Dendritic cell treated with granulocyte-macrophage colony-stimulating factor and Interleukin-4, amounts not matched to agents 40 ng/mL and 50 ng/mL, for 4 days (primary cell): ENCODE data around the gene MRRF.

Experiments
- H3K27ac Mint-ChIP-seq: one replicate; pipeline ENCODE4 v1.8.0; 2022; ENCODE audit warnings: mild to moderate bottlenecking, mixed read lengths
- H3K27me3 Mint-ChIP-seq: one replicate; pipeline ENCODE4 v1.8.0; 2022; ENCODE audit warnings: mild to moderate bottlenecking, mixed read lengths
- H3K36me3 Mint-ChIP-seq: one replicate; pipeline ENCODE4 v1.8.0; 2022; ENCODE audit warnings: low read depth, mixed read lengths
- H3K4me1 Mint-ChIP-seq: one replicate; pipeline ENCODE4 v1.8.0; 2022; ENCODE audit warnings: low read depth, mixed read lengths
- H3K4me3 Mint-ChIP-seq: one replicate; pipeline ENCODE4 v1.8.0; 2022; ENCODE audit warnings: mild to moderate bottlenecking, moderate library complexity, mixed read lengths
- H3K9me3 Mint-ChIP-seq: one replicate; pipeline ENCODE4 v1.8.0; 2022; ENCODE audit warnings: mixed read lengths
- intact Hi-C: fragments of 100-400 bp; cut with micrococcal nuclease; formaldehyde crosslinking; loops from one replicate; pipeline ENCODE4 v1.15.0; 2022

The MRRF gene

GRCh38 chr9:122264360-122265148 lies at the start of gene MRRF, which contains the start of gene RBM18:
Gene MRRF, plus strand, starts transcription at chr9:122264882. Its CDS starts 6,010 bp downstream, at chr9:122270892.
Gene RBM18, minus strand, starts transcription at chr9:122264840. Its CDS starts 3,348 bp downstream, at chr9:122261492.
- Mint-ChIP-seq H3K27ac (peak within 1 kb of the TSS; percentile 98), H3K4me3 (peak within 1 kb of the TSS; percentile 99), H3K27me3 (no peaks in the 10 kb centered on the region), H3K36me3 (peaks cover 55% of the 10 kb centered on the region), H3K4me1 (peaks cover 47% of the 10 kb centered on the region), H3K9me3 (no peaks in the 10 kb centered on the region)
- intact Hi-C loops = loop anchor here (2.0 to 5.0 kb wide), 2 partner anchors 83 to 172 kb away; partner anchors contain the start of gene TTLL11

DNA sequence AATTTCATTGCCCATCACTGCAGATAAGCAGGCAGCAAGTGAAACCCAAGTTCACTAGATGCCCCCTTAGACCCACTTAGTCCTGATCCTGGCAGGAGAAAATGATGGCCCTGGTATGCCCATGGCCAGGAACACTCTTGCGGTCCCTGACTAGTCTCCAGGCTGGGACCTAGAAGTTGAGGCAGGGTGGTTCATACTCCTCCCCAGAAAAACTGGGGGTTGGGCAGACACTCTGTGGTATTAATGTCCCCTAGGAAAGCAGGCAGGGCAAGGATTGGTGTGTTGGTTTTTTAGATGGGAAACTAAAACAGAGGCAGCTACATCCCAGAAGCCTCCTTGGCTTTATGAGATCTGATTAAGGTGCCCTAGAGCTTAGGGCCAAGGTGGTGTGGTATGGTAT lies 49.0 kb upstream of the MRRF start:
- H3K4me3 Mint-ChIP-seq = no peak overlapping the region
- intact Hi-C loops = no loop called here

GRCh38 chr9:122216138-122216797 lies 48.4 kb upstream of the MRRF start:
- intact Hi-C loops = no loop called here
- Mint-ChIP-seq H3K27ac (no peak overlapping the region), H3K9me3 (no peaks in the 10 kb centered on the region), H3K4me1 (peaks cover 34% of the 10 kb centered on the region), H3K36me3 (no peaks in the 10 kb centered on the region), H3K27me3 (peaks cover 92% of the 10 kb centered on the region), H3K4me3 (no peak overlapping the region)

More for the DNA sequence above, 49.0 kb upstream of the MRRF start:
- peaks cover 86% of the 10 kb centered on the region for H3K27me3 Mint-ChIP-seq
- no peaks in the 10 kb centered on the region for H3K36me3 Mint-ChIP-seq
- H3K9me3 Mint-ChIP-seq = no peaks in the 10 kb centered on the region
- peaks cover 33% of the 10 kb centered on the region for H3K4me1 Mint-ChIP-seq
- no peak overlapping the region for H3K27ac Mint-ChIP-seq

DNA sequence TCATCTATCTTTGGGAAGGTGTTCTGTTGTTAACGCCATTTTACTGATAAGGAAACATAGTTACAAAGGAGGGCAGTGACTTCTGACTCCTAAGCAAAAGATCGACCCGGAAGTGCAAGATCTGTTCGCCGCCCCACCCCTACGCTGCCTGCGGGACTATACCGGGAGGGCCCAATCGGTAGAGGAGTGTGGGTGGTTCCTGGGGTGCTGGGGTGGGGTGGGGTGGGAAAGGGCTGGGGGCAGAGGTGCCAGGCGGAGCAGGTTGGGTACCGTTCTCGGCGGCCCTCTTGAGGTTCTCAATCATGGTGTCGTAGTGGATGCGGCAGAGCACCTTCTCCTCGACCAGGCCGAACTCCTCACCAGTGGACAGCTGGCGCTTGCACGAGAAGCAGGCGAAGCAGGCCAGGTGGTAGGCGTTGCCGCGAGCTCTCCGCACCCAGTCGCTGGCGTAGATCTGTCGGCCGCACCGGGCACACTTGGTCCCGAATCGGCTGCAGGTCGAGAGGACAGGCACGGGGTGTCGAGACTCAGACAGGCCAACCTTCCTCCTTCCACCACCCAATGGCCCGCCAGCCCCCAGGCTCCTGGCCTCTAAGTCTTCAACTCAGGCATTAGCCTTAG lies 47.8 kb upstream of the MRRF start:
- Mint-ChIP-seq H3K36me3 (no peaks in the 10 kb centered on the region), H3K27ac (no peak overlapping the region), H3K4me1 (peaks cover 38% of the 10 kb centered on the region), H3K9me3 (no peaks in the 10 kb centered on the region), H3K4me3 (no peak overlapping the region), H3K27me3 (peaks cover 93% of the 10 kb centered on the region)
- intact Hi-C loops = no loop called here

DNA sequence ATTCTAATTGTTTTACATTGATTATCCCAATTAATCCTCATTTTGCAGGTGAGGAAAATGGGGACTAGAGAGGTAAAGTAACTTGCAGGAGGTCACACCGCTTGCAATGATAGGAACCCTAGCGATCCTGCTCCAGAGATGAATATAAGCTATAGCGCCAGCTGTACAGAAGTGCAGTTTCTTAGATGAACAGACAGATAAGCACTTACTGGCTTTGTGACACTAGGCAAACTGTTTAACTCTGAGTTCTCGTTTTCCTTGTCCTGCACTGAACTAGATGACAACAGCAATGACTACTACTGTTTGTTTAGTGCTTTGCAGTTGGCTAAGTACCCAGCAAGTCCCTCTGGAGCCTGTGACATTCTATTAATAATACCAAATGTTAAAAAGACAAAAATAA lies 47.0 kb upstream of the MRRF start:
- Mint-ChIP-seq H3K27ac (no peak overlapping the region), H3K27me3 (peaks cover 93% of the 10 kb centered on the region), H3K36me3 (no peaks in the 10 kb centered on the region), H3K9me3 (no peaks in the 10 kb centered on the region), H3K4me3 (no peak overlapping the region), H3K4me1 (peaks cover 40% of the 10 kb centered on the region)
- intact Hi-C loops = no loop called here

DNA sequence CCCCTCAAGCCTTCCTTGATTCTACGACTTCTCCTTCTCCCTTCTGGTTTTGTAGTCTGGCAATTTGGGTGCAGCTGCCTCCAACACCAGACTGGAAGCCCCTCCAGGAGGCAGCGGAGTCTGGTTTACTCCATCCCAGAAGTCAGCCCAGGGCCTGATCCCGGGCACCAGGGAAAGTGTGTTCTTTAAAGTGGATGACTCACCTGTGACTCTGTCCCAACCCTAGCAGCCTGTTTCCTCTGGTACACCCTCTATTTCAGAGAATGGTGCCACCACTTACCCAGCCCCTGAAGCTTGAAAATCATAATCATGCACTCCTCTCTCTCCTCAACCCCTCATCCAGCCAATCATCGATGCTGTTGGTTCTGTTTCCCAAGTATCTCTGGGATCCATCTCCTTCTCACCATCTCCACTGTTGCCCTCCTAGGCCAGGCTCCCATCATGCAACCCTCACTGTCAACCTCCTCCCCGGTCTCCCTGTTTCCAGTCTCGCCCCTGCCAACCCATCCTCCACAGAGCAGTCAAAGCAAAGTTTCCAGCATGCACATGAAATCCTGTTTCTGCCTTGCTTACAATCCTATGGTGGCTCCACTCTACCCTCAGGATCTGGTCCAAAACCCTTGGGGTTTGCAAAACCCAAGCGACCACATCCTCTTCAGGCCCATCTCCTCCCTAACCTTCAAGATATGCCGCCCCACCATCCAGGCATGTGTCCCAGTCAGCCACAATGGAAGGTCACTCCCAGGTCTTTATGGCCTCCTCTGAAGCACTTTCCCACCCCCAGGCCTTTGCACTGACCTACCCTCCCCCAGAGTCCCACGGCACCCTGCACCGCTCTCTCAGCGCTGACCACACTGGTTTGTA lies 46.4 kb upstream of the MRRF start:
- intact Hi-C loops = no loop called here
- Mint-ChIP-seq H3K36me3 (no peaks in the 10 kb centered on the region), H3K9me3 (no peaks in the 10 kb centered on the region), H3K27me3 (peaks cover 92% of the 10 kb centered on the region), H3K27ac (no peak overlapping the region), H3K4me3 (peak overlapping the region; percentile 27), H3K4me1 (peaks cover 43% of the 10 kb centered on the region)

DNA sequence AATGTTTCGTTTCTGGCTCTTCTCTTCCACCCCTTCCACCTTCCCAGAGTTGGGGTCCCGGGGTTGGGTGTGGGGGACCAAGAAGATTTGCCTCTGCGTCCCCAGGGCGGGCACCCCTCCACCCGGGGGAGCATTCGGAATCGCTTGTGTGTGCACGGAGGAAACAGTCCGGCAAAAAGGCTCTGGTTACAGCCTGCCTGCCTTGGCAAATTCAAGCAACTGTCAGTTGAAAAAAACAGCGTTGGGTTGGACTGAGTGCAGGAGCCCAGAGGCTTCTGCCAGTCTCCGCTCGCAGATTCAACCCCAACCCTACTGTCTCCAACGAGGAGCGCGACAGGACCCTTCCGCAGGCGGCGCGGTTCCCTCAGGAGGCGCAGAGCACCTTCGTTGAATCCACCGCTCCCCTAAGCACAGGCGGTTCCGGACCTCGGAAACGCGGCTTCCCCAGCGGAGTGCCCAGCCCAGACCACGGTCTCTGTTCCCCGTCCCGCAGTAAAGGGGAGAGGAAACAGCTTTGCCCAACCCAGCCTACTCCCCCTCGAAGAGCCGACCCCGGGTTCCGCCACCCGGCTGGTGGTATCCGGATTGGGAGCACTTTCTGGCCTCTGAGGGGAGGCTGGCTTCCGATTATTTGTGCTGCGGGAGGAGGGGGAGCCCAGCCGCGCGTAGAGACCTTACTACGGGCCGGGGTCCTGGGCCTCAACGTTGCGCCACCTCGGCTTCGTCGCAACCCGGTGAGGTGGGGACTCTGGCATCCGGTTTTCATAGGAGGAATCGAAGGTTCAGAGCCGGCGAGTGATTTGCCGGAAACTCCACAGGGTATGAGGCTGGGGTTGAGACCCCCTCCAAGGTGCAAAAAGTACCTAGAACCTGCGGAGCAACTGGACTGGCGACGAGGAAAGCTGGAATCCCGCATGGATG lies 45.5 kb upstream of the MRRF start:
- Mint-ChIP-seq H3K27me3 (peaks cover 94% of the 10 kb centered on the region), H3K4me1 (peaks cover 41% of the 10 kb centered on the region), H3K4me3 (peak overlapping the region; percentile 27), H3K36me3 (no peaks in the 10 kb centered on the region), H3K27ac (no peak overlapping the region), H3K9me3 (no peaks in the 10 kb centered on the region)
- intact Hi-C loops = no loop called here

GRCh38 chr9:122219856-122220672 lies 44.6 kb upstream of the MRRF start:
- Mint-ChIP-seq H3K27ac (no peak overlapping the region), H3K36me3 (no peaks in the 10 kb centered on the region), H3K27me3 (peaks cover 94% of the 10 kb centered on the region), H3K4me1 (peaks cover 41% of the 10 kb centered on the region), H3K4me3 (peak overlapping the region; percentile 18), H3K9me3 (no peaks in the 10 kb centered on the region)
- intact Hi-C loops = no loop called here

GRCh38 chr9:122220673-122221182 lies 44.0 kb upstream of the MRRF start:
- no peaks in the 10 kb centered on the region for H3K9me3 Mint-ChIP-seq
- no peak overlapping the region for H3K27ac Mint-ChIP-seq
- H3K4me1 Mint-ChIP-seq = peaks cover 41% of the 10 kb centered on the region
- no peak overlapping the region for H3K4me3 Mint-ChIP-seq
- H3K27me3 Mint-ChIP-seq = peaks cover 93% of the 10 kb centered on the region
- intact Hi-C loops = no loop called here
- no peaks in the 10 kb centered on the region for H3K36me3 Mint-ChIP-seq

DNA sequence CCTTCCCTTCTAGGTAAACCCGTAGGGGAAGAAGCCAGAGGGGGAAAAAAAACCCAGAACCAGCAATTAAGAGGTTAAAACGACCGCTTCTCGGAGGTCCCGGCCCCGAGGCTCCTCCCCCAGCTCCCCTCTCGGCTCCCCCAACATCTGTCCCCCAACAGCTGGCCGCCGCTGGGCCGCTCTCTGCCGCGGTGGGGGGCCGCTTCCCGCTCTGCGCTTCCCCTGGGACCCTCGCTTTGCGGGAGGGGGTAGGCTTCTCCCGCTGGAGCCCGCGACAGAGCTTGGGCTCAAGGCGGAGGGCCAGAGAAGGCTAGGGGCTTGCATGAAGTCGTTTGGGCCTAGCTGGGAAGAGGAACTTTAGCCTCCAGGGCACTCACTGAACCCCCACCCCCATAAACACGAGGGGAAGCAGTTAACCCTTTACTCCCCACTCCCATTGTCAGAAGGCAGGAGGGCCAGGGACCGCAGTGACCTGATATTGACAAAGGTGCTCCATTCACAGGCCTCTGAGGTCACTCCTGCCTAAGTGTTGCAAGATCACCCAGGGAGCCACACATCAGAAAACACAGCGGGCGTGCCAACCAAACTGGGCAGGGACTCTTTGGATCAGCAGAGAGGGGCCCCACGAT lies 43.4 kb upstream of the MRRF start:
- H3K4me1 Mint-ChIP-seq = peaks cover 41% of the 10 kb centered on the region
- no peak overlapping the region for H3K4me3 Mint-ChIP-seq
- peaks cover 92% of the 10 kb centered on the region for H3K27me3 Mint-ChIP-seq
- no peaks in the 10 kb centered on the region for H3K36me3 Mint-ChIP-seq
- H3K9me3 Mint-ChIP-seq = no peaks in the 10 kb centered on the region
- intact Hi-C loops = no loop called here
- H3K27ac Mint-ChIP-seq = no peak overlapping the region

GRCh38 chr9:122222791-122223190 lies 41.9 kb upstream of the MRRF start:
- peaks cover 94% of the 10 kb centered on the region for H3K27me3 Mint-ChIP-seq
- no peaks in the 10 kb centered on the region for H3K36me3 Mint-ChIP-seq
- H3K4me3 Mint-ChIP-seq = peak overlapping the region; percentile 55
- no peak overlapping the region for H3K27ac Mint-ChIP-seq
- peaks cover 41% of the 10 kb centered on the region for H3K4me1 Mint-ChIP-seq
- H3K9me3 Mint-ChIP-seq = no peaks in the 10 kb centered on the region
- intact Hi-C loops = no loop called here

- intact Hi-C loops = no loop called here
- Mint-ChIP-seq H3K9me3 (no peaks in the 10 kb centered on the region), H3K4me3 (peak overlapping the region; percentile 55), H3K27me3 (peaks cover 94% of the 10 kb centered on the region), H3K4me1 (peaks cover 36% of the 10 kb centered on the region), H3K36me3 (no peaks in the 10 kb centered on the region), H3K27ac (no peak overlapping the region)
These were observed 41.2 kb upstream of the MRRF start for GRCh38 chr9:122223435-122223834.
